ENCODE results near the gene BAZ2B. TPM values are rescaled to one million over a fixed set of nuclear protein-coding genes. Genes with fewer than 3 reads are reported as not detected.

The BAZ2B gene
- total and polyA plus RNA-seq, 9 of the 15 experiments (the other 6 are each of a cell fraction or from before 2014, with no cell fraction given) = 7.5 to 38.6 (median 19.8) TPM

DNA sequence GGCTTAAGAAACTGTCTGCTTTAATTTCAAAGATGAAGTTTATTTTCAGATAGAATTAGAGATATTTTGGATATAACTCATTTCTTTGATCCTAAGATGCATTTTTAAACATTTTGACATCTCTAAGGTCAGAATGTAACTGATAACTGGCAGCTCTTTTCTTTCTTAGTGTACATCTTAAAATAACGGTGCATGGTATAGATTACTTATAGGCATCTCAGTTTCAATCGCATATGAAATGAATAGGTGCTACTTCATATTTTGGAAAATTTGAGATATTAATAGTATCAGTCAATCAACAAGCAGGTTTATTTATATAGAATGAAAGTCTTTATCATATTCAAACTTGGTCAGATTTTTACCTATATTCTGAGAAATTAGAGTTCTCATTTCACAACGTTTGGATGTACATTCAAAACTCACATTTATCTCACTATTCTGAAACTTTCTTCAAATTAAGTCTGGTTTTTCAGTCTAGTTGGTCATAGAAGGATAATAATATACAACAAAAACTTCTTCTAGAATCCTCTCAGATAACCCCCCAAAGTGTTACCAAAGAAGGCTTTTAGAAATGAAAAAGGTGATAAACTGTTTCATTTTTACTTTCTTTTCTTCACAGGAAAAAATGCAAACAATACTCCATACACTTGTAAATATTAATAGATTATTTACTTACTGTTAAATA, 207.1 kb downstream of the BAZ2B start:
- ATAC-seq = no peak
- Histone ChIP-seq H3K36me3 (ENCODE audit: control insufficient read depth, insufficient read depth, low read length) (no peaks in the 10 kb centered on the region; the same call in 2 of the 3 replicates), H3K79me2 (ENCODE audit: control insufficient read depth, insufficient read depth, low read length) (no peaks in the 10 kb centered on the region), H3K9me1 (ENCODE audit: control insufficient read depth, insufficient read depth, low read length) (no peaks in the 10 kb centered on the region), H4K20me1 (replicated peaks; ENCODE audit: control insufficient read depth, insufficient read depth, low read length) (no peaks in the 10 kb centered on the region), H3K27ac (ENCODE audit: extremely low read depth, low read depth, low read length) (no peak overlapping the region), H3K9ac (ENCODE audit: insufficient read depth in 1 of 2, low read depth in 2 of 2, low read length in 2 of 2) (no peak overlapping the region), H3K4me1 (replicated peaks in 1 of 2; ENCODE audit: control insufficient read depth in 2 of 2, insufficient read depth in 2 of 2, low read length in 2 of 2) (no peaks in the 10 kb centered on the region), H3K9me3 (replicated peaks; ENCODE audit: control insufficient read depth, insufficient read depth, low read depth, low read length) (no peaks in the 10 kb centered on the region), H3K4me2 (ENCODE audit: insufficient read depth, low read length) (no peak overlapping the region), H3K4me3 (no peak overlapping the region), H2AFZ (ENCODE audit: low read depth, low read length) (no peak overlapping the region), H3K27me3 (ENCODE audit: control insufficient read depth in 2 of 2, insufficient read depth in 2 of 2, low read length in 2 of 2) (no peaks in the 10 kb centered on the region)
- FAIRE-seq = no peak
- TF ChIP-seq MXD1 (CRISPR knock-in tag; IDR thresholded peaks at IDR 0.05; ENCODE audit: borderline replicate concordance, poor library complexity, severe bottlenecking) (no peak), SRSF1 (IDR thresholded peaks at IDR 0.05; ENCODE audit: low read depth, low read length) (no peak), KDM5B (IDR thresholded peaks at IDR 0.05; ENCODE audit: insufficient replicate concordance, low read depth, low read length) (no peak), KLF16 (IDR thresholded peaks at IDR 0.05) (no peak), MCM3 (IDR thresholded peaks at IDR 0.05) (no peak), STAG1 (CRISPR knock-in tag; IDR thresholded peaks at IDR 0.05; ENCODE audit: borderline replicate concordance) (no peak)
- TF ChIP-seq, protein P1, sequence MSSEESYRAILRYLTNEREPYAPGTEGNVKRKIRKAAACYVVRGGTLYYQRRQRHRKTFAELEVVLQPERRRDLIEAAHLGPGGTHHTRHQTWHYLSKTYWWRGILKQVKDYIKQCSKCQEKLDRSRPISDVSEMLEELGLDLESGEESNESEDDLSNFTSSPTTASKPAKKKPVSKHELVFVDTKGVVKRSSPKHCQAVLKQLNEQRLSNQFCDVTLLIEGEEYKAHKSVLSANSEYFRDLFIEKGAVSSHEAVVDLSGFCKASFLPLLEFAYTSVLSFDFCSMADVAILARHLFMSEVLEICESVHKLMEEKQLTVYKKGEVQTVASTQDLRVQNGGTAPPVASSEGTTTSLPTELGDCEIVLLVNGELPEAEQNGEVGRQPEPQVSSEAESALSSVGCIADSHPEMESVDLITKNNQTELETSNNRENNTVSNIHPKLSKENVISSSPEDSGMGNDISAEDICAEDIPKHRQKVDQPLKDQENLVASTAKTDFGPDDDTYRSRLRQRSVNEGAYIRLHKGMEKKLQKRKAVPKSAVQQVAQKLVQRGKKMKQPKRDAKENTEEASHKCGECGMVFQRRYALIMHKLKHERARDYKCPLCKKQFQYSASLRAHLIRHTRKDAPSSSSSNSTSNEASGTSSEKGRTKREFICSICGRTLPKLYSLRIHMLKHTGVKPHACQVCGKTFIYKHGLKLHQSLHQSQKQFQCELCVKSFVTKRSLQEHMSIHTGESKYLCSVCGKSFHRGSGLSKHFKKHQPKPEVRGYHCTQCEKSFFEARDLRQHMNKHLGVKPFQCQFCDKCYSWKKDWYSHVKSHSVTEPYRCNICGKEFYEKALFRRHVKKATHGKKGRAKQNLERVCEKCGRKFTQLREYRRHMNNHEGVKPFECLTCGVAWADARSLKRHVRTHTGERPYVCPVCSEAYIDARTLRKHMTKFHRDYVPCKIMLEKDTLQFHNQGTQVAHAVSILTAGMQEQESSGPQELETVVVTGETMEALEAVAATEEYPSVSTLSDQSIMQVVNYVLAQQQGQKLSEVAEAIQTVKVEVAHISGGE (CRISPR knock-in tag; IDR thresholded peaks at IDR 0.05) = no peak
- 54% methylated on average over 3 of the region's 3 CpGs for WGBS (ENCODE audit: insufficient coverage, low coverage, missing lambda C conversion rate)
- ChIA-PET POLR2A (no interaction called here), CTCF (ENCODE audit: low intra/inter-chr PET ratio) (no interaction called here)
- intact Hi-C loops (cut with micrococcal nuclease) (no loop called here), in situ Hi-C loops (cut with MboI) (no loop called here)
- DNase-seq (ENCODE audit: extremely low read depth in 1 of 4, low spot score in 3 of 4) = no peak
- no TSS peak for BruUV-seq (replicated peaks)

All from K562 (cell line).